ENCODE measurements around the gene BANP.
"Not testable (repeated sequence)": the region's sequence is repeated elsewhere in the genome, so short reads cannot be mapped to it uniquely, and the experiment has no call there.

The BANP gene

GRCh38 chr16:88034770-88035169 is 83.5 kb downstream of the BANP start:
- H3K27me3 ChIP-seq (ENCODE audit: insufficient read depth, low read depth): no peaks in the 10 kb centered on the region
- H3K4me2 ChIP-seq: no peak overlapping the region
- H3K4me3 ChIP-seq (IDR thresholded peaks at IDR 0.05; ENCODE audit: insufficient read depth, low read depth, low read length): no peak overlapping the region
- no peak overlapping the region for H3K27ac ChIP-seq
- no peak overlapping the region for H2AFZ ChIP-seq (ENCODE audit: low read depth)
- no peaks in the 10 kb centered on the region for H4K20me1 ChIP-seq (ENCODE audit: insufficient read depth)
- no peaks in the 10 kb centered on the region for H3K79me2 ChIP-seq (ENCODE audit: insufficient read depth, low read depth)
- TF ChIP-seq, protein P1, sequence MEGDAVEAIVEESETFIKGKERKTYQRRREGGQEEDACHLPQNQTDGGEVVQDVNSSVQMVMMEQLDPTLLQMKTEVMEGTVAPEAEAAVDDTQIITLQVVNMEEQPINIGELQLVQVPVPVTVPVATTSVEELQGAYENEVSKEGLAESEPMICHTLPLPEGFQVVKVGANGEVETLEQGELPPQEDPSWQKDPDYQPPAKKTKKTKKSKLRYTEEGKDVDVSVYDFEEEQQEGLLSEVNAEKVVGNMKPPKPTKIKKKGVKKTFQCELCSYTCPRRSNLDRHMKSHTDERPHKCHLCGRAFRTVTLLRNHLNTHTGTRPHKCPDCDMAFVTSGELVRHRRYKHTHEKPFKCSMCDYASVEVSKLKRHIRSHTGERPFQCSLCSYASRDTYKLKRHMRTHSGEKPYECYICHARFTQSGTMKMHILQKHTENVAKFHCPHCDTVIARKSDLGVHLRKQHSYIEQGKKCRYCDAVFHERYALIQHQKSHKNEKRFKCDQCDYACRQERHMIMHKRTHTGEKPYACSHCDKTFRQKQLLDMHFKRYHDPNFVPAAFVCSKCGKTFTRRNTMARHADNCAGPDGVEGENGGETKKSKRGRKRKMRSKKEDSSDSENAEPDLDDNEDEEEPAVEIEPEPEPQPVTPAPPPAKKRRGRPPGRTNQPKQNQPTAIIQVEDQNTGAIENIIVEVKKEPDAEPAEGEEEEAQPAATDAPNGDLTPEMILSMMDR (conservative IDR thresholded peaks at IDR 0.05; ENCODE audit: low read depth, low read length): no peak
- H3K9ac ChIP-seq: no peak overlapping the region
- H3K36me3 ChIP-seq (ENCODE audit: insufficient read depth): no peaks in the 10 kb centered on the region; the same call in 1 of the 2 replicates
- H3K4me1 ChIP-seq (ENCODE audit: low read depth, poor library complexity, severe bottlenecking): no peaks in the 10 kb centered on the region

GRCh38 chr16:88035292-88035691 is 84.1 kb downstream of the BANP start:
- Histone ChIP-seq H3K27ac (no peak overlapping the region), H3K79me2 (ENCODE audit: insufficient read depth, low read depth) (no peaks in the 10 kb centered on the region), H3K4me2 (no peak overlapping the region), H4K20me1 (ENCODE audit: insufficient read depth) (no peaks in the 10 kb centered on the region), H3K4me1 (ENCODE audit: low read depth, poor library complexity, severe bottlenecking) (no peaks in the 10 kb centered on the region), H3K27me3 (ENCODE audit: insufficient read depth, low read depth) (no peaks in the 10 kb centered on the region), H3K9ac (no peak overlapping the region), H3K36me3 (ENCODE audit: insufficient read depth) (no peaks in the 10 kb centered on the region; the same call in 1 of the 2 replicates), H2AFZ (ENCODE audit: low read depth) (no peak overlapping the region), H3K4me3 (IDR thresholded peaks at IDR 0.05; ENCODE audit: insufficient read depth, low read depth, low read length) (no peak overlapping the region)
- TF ChIP-seq, protein P1 (conservative IDR thresholded peaks at IDR 0.05; ENCODE audit: low read depth, low read length): no peak

GRCh38 chr16:88035884-88036639 is 84.8 kb downstream of the BANP start:
- not testable (repeated sequence) for H3K4me3 ChIP-seq (IDR thresholded peaks at IDR 0.05; ENCODE audit: insufficient read depth, low read depth, low read length); H4K20me1 ChIP-seq (ENCODE audit: insufficient read depth); H3K79me2 ChIP-seq (ENCODE audit: insufficient read depth, low read depth); H3K36me3 ChIP-seq (ENCODE audit: insufficient read depth); H3K4me2 ChIP-seq; H3K4me1 ChIP-seq (ENCODE audit: low read depth, poor library complexity, severe bottlenecking); H2AFZ ChIP-seq (ENCODE audit: low read depth); H3K27me3 ChIP-seq (ENCODE audit: insufficient read depth, low read depth); H3K9ac ChIP-seq; H3K27ac ChIP-seq

GRCh38 chr16:88036640-88036996 is 85.4 kb downstream of the BANP start:
- not testable (repeated sequence) for H3K9ac ChIP-seq; H3K36me3 ChIP-seq (ENCODE audit: insufficient read depth); H3K4me1 ChIP-seq (ENCODE audit: low read depth, poor library complexity, severe bottlenecking); H4K20me1 ChIP-seq (ENCODE audit: insufficient read depth); H3K27ac ChIP-seq; H3K27me3 ChIP-seq (ENCODE audit: insufficient read depth, low read depth); H3K4me2 ChIP-seq; H3K79me2 ChIP-seq (ENCODE audit: insufficient read depth, low read depth); H3K4me3 ChIP-seq (IDR thresholded peaks at IDR 0.05; ENCODE audit: insufficient read depth, low read depth, low read length); H2AFZ ChIP-seq (ENCODE audit: low read depth)

DNA sequence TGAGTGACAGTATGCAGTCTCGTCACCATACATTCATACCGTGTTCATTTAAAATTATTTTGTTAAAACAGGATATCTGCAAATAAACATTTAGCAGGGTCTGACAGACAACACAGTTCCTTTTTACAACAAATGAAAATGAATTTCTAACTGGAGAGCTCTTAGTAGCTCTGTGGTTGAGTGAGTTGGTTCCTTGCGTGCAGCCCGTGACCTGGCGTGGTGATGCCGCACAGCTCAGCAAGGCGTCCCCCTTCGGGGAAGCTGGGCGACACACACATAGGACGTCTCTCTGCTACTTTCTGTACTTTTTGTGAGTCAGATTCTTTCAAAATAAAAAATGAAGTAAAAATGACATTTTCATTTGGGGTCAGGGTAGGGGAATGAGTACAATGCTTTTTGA is 86.1 kb downstream of the BANP start:
- H3K4me2 ChIP-seq; H3K27ac ChIP-seq; H2AFZ ChIP-seq (ENCODE audit: low read depth); H3K9ac ChIP-seq; H4K20me1 ChIP-seq (ENCODE audit: insufficient read depth); H3K79me2 ChIP-seq (ENCODE audit: insufficient read depth, low read depth); H3K27me3 ChIP-seq (ENCODE audit: insufficient read depth, low read depth); H3K4me3 ChIP-seq (IDR thresholded peaks at IDR 0.05; ENCODE audit: insufficient read depth, low read depth, low read length); H3K4me1 ChIP-seq (ENCODE audit: low read depth, poor library complexity, severe bottlenecking); H3K36me3 ChIP-seq (ENCODE audit: insufficient read depth): not testable (repeated sequence)

DNA sequence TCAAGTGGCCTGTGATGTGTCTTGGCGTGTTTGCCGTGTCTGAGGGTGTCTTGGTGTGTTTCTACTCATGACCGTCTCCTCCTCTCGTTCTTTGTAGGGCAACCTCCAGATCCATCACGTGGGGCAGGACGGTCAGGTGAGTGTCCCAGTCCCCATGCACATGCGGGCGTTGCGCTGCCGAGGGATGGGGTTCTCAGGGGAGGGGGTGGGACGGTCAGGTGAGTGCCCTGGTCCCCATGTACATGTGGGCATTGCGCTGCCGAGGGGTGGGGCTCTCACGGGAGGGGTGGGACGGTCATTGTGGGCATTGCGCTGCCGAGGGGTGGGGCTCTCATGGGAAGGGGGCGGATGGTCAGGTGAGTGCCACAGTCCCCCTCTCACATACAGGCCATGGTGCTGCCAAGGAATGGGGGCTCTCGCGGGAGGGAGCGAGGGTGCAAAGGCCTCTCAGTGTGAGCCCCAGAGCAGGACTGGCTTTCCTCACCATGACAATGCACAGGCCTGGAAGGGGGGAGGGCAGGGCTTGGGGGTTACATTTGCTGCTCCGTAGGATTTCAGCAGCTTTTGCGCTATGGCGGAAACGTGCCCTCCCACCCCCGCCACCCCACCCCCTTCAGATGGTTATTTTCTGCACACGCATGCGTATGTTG is 86.8 kb downstream of the BANP start:
- H3K4me3 ChIP-seq (IDR thresholded peaks at IDR 0.05; ENCODE audit: insufficient read depth, low read depth, low read length); H3K4me1 ChIP-seq (ENCODE audit: low read depth, poor library complexity, severe bottlenecking); H3K4me2 ChIP-seq; H2AFZ ChIP-seq (ENCODE audit: low read depth); H4K20me1 ChIP-seq (ENCODE audit: insufficient read depth); H3K27ac ChIP-seq; H3K27me3 ChIP-seq (ENCODE audit: insufficient read depth, low read depth); H3K36me3 ChIP-seq (ENCODE audit: insufficient read depth); H3K9ac ChIP-seq; H3K79me2 ChIP-seq (ENCODE audit: insufficient read depth, low read depth): not testable (repeated sequence)

GRCh38 chr16:88038526-88038908 is 87.3 kb downstream of the BANP start:
- not testable (repeated sequence) for H3K79me2 ChIP-seq (ENCODE audit: insufficient read depth, low read depth); H2AFZ ChIP-seq (ENCODE audit: low read depth); H3K9ac ChIP-seq; H3K36me3 ChIP-seq (ENCODE audit: insufficient read depth); H3K4me2 ChIP-seq; H3K4me3 ChIP-seq (IDR thresholded peaks at IDR 0.05; ENCODE audit: insufficient read depth, low read depth, low read length); H4K20me1 ChIP-seq (ENCODE audit: insufficient read depth); H3K4me1 ChIP-seq (ENCODE audit: low read depth, poor library complexity, severe bottlenecking); H3K27ac ChIP-seq; H3K27me3 ChIP-seq (ENCODE audit: insufficient read depth, low read depth)

All from KMS-11 (cell line).